K562 (cell line): ENCODE measurements around the gene SLC15A3.
"Not testable (repeated sequence)": the region's sequence is repeated elsewhere in the genome, so short reads cannot be mapped to it uniquely, and the experiment has no call there.

Source experiments
- CHD4 ChIP-seq: fragments of 200-600 bp; sonication (generic); IDR thresholded peaks from 3 replicates; pipeline ENCODE4 v1.6.1; 2012; ENCODE audit warnings: low read depth, mild to moderate bottlenecking, mixed read lengths, low read length, inconsistent platforms; ENCODE audit not compliant: insufficient read depth, insufficient replicate concordance, poor library complexity, severe bottlenecking
- GABPB1 ChIP-seq: sonication (generic); formaldehyde crosslinking; IDR thresholded peaks from 2 replicates; pipeline ENCODE4 v1.8.0; 2022; ENCODE audit warnings: mild to moderate bottlenecking, missing genetic modification reagents
- MYC ChIP-seq, 2 experiments: fragments of 250-450 bp in 1 of 2; sonication (Bioruptor Pico) in 1 of 2; IDR thresholded peaks; 2 replicates each; pipeline versions ENCODE4 v1.5.1 to v1.6.1; 2012 to 2021; ENCODE audit warnings: low read depth in 2 of 2, borderline replicate concordance in 1 of 2, improper control_type of control experiment in 1 of 2, low read length in 1 of 2, mild to moderate bottlenecking in 1 of 2, moderate library complexity in 1 of 2
- OTX1 ChIP-seq: fragments of 450-650 bp; formaldehyde crosslinking; IDR thresholded peaks from 2 replicates; pipeline ENCODE4 v1.4.0; 2022; ENCODE audit warnings: mild to moderate bottlenecking
- POLR2A ChIP-seq: fragments of 450-650 bp; conservative IDR thresholded peaks from 2 replicates; pipeline ENCODE4 v1.6.1; 2016
- ZFP30 ChIP-seq: fragments of 250-450 bp; sonication (Bioruptor Pico); IDR thresholded peaks from 2 replicates; pipeline ENCODE4 v1.8.0; 2022; ENCODE audit warnings: moderate library complexity, mild to moderate bottlenecking, inconsistent platforms, borderline replicate concordance
- ZNF507 ChIP-seq: conservative IDR thresholded peaks from 2 replicates; pipeline ENCODE4 v1.6.1; 2017; ENCODE audit warnings: missing genetic modification characterization, missing compliant biosample characterization
- TF ChIP-seq, protein P1 (sequence below): fragments of 250-450 bp; sonication (Bioruptor Pico); IDR thresholded peaks from 2 replicates; pipeline ENCODE4 v1.8.0; 2022; ENCODE audit warnings: moderate library complexity, mild to moderate bottlenecking, inconsistent platforms

DNA sequence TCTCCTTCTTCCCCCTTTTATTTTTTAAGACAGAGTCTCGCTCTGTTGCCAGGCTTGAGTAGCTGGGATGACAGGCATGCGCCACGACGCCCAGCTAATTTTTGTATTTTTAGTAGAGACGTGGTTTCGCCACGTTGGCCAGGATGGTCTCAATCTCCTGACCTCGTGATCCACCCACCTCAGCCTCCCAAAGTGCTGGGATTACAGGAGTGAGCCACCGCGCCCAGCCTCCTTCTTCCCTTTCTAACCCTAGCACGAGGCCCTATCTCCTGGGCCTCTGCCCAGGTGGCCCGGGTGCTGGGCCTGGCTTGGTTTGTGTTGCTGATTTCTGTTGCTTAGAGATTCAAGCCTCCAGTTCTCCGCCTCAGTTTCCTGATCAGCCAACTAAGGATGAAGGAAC is 22.3 kb upstream of the SLC15A3 start:
- not testable (repeated sequence) for TF ChIP-seq MYC (IDR thresholded peaks at IDR 0.05; ENCODE audit: low read depth, low read length); MYC (CRISPR knock-in tag; IDR thresholded peaks at IDR 0.05; ENCODE audit: borderline replicate concordance, low read depth); CHD4; GABPB1 (CRISPR knock-in tag); OTX1 (CRISPR knock-in tag); ZNF507; POLR2A; ZFP30 (CRISPR knock-in tag)
- TF ChIP-seq, protein P1, sequence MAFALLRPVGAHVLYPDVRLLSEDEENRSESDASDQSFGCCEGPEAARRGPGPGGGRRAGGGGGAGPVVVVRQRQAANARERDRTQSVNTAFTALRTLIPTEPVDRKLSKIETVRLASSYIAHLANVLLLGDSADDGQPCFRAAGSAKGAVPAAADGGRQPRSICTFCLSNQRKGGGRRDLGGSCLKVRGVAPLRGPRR (CRISPR knock-in tag), result not testable (repeated sequence)
